B cell (primary cell): Measurements from ENCODE around the gene CCDC192. TPM values are rescaled to one million over a fixed set of nuclear protein-coding genes. Genes with fewer than 3 reads are reported as not detected.

Experiments used
- ATAC-seq: fragments of 200-7000 bp; cut with Tn5 transposase; one replicate; pipeline ENCODE4 v1.10.0; 2021; ENCODE audit warnings: low read depth, mild to moderate bottlenecking, moderate number of reproducible peaks, moderate library complexity
- CTCF ChIA-PET: fragments of 350-600 bp; sonication (Branson Sonifier 250); formaldehyde crosslinking; loops from one replicate; lab custom pipeline; 2021; ENCODE audit warnings: antibody characterized with exemption, inconsistent platforms; lab: Charles Lee
- POLR2A ChIA-PET: fragments of 350-600 bp; sonication (Branson Sonifier 250); formaldehyde crosslinking; loops from one replicate; lab custom pipeline; 2021; ENCODE audit warnings: antibody characterized with exemption; lab: Charles Lee
- DNase-seq: peaks from one replicate; pipeline ENCODE4 v3.0.0; 2013
- H2AFZ ChIP-seq: 2 replicates; pipeline ENCODE4 v1.6.1; 2012; ENCODE audit warnings: mild to moderate bottlenecking, low read depth, low read length; ENCODE audit not compliant: insufficient read depth, poor library complexity, severe bottlenecking
- H3K27ac ChIP-seq, 2 donors: 1 replicate in 1 of 2; 2 replicates in 1 of 2; pipeline ENCODE4 v1.5.1; 2012 to 2013; ENCODE audit warnings: low read length in 2 of 2, mild to moderate bottlenecking in 2 of 2, moderate library complexity in 1 of 2
- H3K27me3 ChIP-seq, 4 experiments: fragments of 200-600 bp in 1 of 4; sonication (generic) in 1 of 4; replicated peaks in 1 of 4; 1 replicate in 2 of 4; 2 replicates in 2 of 4; pipeline versions ENCODE4 v1.6.1 to v1.7.0; 2013 to 2016; ENCODE audit warnings: low read length in 3 of 4, mild to moderate bottlenecking in 2 of 4, mixed read lengths in 1 of 4, moderate library complexity in 1 of 4; ENCODE audit not compliant: insufficient read depth in 4 of 4, control insufficient read depth in 3 of 4; ENCODE audit errors: control extremely low read depth in 1 of 4
- H3K36me3 ChIP-seq, 2 experiments: replicated peaks in 1 of 2; 1 replicate in 1 of 2; 2 replicates in 1 of 2; pipeline versions ENCODE4 v1.6.1 to v1.7.1; 2013; ENCODE audit warnings: low read length in 1 of 2; ENCODE audit not compliant: insufficient read depth in 2 of 2, control insufficient read depth in 1 of 2; ENCODE audit errors: control extremely low read depth in 1 of 2, extremely low read depth in 1 of 2
- H3K4me1 ChIP-seq, 2 donors: fragments of 200-600 bp in 1 of 2; sonication (generic) in 1 of 2; 1 replicate in 1 of 2; 2 replicates in 1 of 2; pipeline versions ENCODE4 v1.5.1 to v1.6.1; 2013 to 2017; ENCODE audit warnings: low read length in 2 of 2; ENCODE audit not compliant: control insufficient read depth in 2 of 2, insufficient read depth in 2 of 2
- H3K4me2 ChIP-seq: replicated peaks from 2 replicates; pipeline ENCODE3; 2012; ENCODE audit warnings: mild to moderate bottlenecking, low read depth, low read length; ENCODE audit not compliant: poor library complexity, severe bottlenecking
- H3K4me3 ChIP-seq, 5 experiments: fragments of 200-600 bp in 1 of 5; sonication (generic) in 1 of 5; 1 replicate in 3 of 5; 2 replicates in 2 of 5; pipeline versions ENCODE4 v1.5.1 to v1.7.0; 2011 to 2016; ENCODE audit warnings: low read length in 4 of 5, mild to moderate bottlenecking in 4 of 5, low read depth in 2 of 5, control low read depth in 1 of 5, moderate library complexity in 1 of 5; ENCODE audit not compliant: insufficient read depth in 1 of 5; ENCODE audit errors: control extremely low read depth in 1 of 5, extremely low read depth in 1 of 5
- H3K79me2 ChIP-seq: fragments of 200-600 bp; sonication (generic); one replicate; pipeline ENCODE4 v1.6.0; 2016; ENCODE audit warnings: low read length; ENCODE audit not compliant: control insufficient read depth, insufficient read depth
- H3K9ac ChIP-seq: fragments of 200-600 bp; sonication (generic); 2 replicates; pipeline ENCODE4 v1.6.1; 2017; ENCODE audit warnings: mild to moderate bottlenecking, low read length, moderate library complexity
- H3K9me3 ChIP-seq, 3 donors: one replicate each; pipeline versions ENCODE4 v1.6.1 to v1.7.1; 2013; ENCODE audit warnings: low read length in 2 of 3; ENCODE audit not compliant: control insufficient read depth in 2 of 3, insufficient read depth in 1 of 3; ENCODE audit errors: control extremely low read depth in 1 of 3
- H4K20me1 ChIP-seq: 2 replicates; pipeline ENCODE4 v1.6.0; 2012; ENCODE audit warnings: mild to moderate bottlenecking, low read length; ENCODE audit not compliant: insufficient read depth, control insufficient read depth, poor library complexity, severe bottlenecking
- H3K27ac Mint-ChIP-seq: one replicate; pipeline ENCODE4 v1.8.0; 2021; ENCODE audit warnings: mixed read lengths
- H3K27me3 Mint-ChIP-seq: one replicate; pipeline ENCODE4 v1.8.0; 2021; ENCODE audit warnings: mixed read lengths
- H3K4me1 Mint-ChIP-seq: one replicate; pipeline ENCODE4 v1.8.0; 2021; ENCODE audit warnings: mixed read lengths
- H3K4me3 Mint-ChIP-seq: one replicate; pipeline ENCODE4 v1.8.0; 2021; ENCODE audit warnings: mixed read lengths
- H3K9me3 Mint-ChIP-seq: one replicate; pipeline ENCODE4 v1.8.0; 2022; ENCODE audit warnings: mixed read lengths; ENCODE audit not compliant: insufficient read depth
- EZH2 ChIP-seq: IDR thresholded peaks from 2 replicates; pipeline ENCODE4 v1.6.1; 2012; ENCODE audit warnings: borderline replicate concordance, low read depth, mild to moderate bottlenecking, moderate library complexity, low read length; ENCODE audit not compliant: insufficient read depth, poor library complexity, severe bottlenecking
- WGBS: methylation state at CpG from one replicate; pipeline ENCODE4 v1.1.5; 2013; ENCODE audit warnings: missing lambda C conversion rate; ENCODE audit not compliant: insufficient coverage; 5-methylcytosine and 5-hydroxymethylcytosine counted together
- intact Hi-C: fragments of 100-400 bp; cut with micrococcal nuclease; formaldehyde crosslinking; loops from one replicate; pipeline ENCODE4 v1.10.0; 2022
- polyA plus RNA-seq: library from polyadenylated mRNA; depleted of rRNA; stranded (reverse); fragments of >200 nt; gene quantifications from 2 replicates; pipeline ENCODE4 v1.2.3, GENCODE V29; 2012
- total RNA-seq, 2 donors: library from RNA; stranded (reverse); fragments of 120-200 nt in 1 of 2; gene quantifications; 1 replicate in 1 of 2; 2 replicates in 1 of 2; pipeline versions ENCODE4 v1.2.3 to v1.2.4, GENCODE V29; 2013 to 2022
- TF ChIP-seq, protein P1 (sequence below): fragments of 200-600 bp; IDR thresholded peaks from one replicate; pipeline ENCODE4 v1.8.0; 2022; ENCODE audit warnings: antibody characterized with exemption, mild to moderate bottlenecking

Gene CCDC192
- total and polyA plus RNA-seq, 2 donors (not counting 1 experiment from before 2014, with no cell fraction given): not detected

DNA sequence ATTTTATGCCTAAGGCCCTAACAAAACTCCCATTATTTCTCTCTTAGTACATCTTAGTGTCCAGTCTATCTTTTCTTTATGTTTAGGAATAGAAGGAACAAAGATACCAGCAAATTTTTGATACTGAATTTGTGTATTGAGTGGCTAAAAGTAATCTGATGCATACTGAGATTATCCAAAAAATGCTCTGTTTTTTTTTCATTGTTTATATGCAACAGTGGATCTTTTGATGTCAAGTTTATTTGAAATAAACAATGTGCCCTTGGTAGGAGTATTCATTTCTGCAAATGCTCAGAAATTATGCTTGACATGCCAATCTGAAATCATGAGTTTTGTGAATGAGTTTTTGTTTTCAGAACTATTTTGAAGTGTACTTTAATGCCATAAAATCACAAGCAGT is 58.7 kb downstream of the CCDC192 start:
- H3K79me2 ChIP-seq: no peaks in the 10 kb centered on the region
- CTCF ChIA-PET: no interaction called here
- TF ChIP-seq, protein P1, sequence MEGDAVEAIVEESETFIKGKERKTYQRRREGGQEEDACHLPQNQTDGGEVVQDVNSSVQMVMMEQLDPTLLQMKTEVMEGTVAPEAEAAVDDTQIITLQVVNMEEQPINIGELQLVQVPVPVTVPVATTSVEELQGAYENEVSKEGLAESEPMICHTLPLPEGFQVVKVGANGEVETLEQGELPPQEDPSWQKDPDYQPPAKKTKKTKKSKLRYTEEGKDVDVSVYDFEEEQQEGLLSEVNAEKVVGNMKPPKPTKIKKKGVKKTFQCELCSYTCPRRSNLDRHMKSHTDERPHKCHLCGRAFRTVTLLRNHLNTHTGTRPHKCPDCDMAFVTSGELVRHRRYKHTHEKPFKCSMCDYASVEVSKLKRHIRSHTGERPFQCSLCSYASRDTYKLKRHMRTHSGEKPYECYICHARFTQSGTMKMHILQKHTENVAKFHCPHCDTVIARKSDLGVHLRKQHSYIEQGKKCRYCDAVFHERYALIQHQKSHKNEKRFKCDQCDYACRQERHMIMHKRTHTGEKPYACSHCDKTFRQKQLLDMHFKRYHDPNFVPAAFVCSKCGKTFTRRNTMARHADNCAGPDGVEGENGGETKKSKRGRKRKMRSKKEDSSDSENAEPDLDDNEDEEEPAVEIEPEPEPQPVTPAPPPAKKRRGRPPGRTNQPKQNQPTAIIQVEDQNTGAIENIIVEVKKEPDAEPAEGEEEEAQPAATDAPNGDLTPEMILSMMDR: no peak
- TF ChIP-seq EZH2: no peak
- no peaks in the 10 kb centered on the region for H3K27me3 Mint-ChIP-seq
- no peak overlapping the region for H3K9ac ChIP-seq
- intact Hi-C loops: no loop called here
- no peak overlapping the region for H3K27ac ChIP-seq
- H3K27me3 ChIP-seq: no peaks in the 10 kb centered on the region
- POLR2A ChIA-PET: no interaction called here
- ATAC-seq: no peak
- H3K36me3 ChIP-seq: no peaks in the 10 kb centered on the region
- H3K4me3 ChIP-seq: no peak overlapping the region
- no peaks in the 10 kb centered on the region for H3K9me3 ChIP-seq
- H3K27ac Mint-ChIP-seq: no peak overlapping the region
- H3K9me3 Mint-ChIP-seq: no peaks in the 10 kb centered on the region
- no peaks in the 10 kb centered on the region for H3K4me1 Mint-ChIP-seq
- no peak overlapping the region for H3K4me2 ChIP-seq
- no peak overlapping the region for H2AFZ ChIP-seq
- no peak for DNase-seq
- H3K4me3 Mint-ChIP-seq: no peak overlapping the region
- H4K20me1 ChIP-seq: no peaks in the 10 kb centered on the region
- no peaks in the 10 kb centered on the region for H3K4me1 ChIP-seq

DNA sequence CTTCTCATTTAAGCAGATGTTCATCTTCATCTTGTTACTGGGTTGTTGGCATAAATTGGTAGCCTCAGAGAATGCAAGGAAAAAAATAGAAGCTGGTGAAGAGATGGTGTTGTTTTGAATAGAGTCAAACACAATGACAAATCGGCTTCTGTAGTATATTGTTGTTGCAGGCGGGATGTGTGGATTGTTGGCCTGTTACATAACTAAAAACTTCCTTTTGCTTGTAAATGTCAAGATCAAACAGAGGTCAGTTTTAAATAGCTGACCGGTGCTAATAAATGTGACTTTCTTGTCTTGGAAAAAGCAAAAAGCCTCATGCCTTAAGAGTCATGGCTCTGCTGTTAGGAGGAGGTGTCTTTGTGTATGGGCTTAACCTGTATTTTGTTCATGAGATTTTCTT is 59.2 kb downstream of the CCDC192 start:
- H2AFZ ChIP-seq: no peak overlapping the region
- H3K27me3 ChIP-seq: no peaks in the 10 kb centered on the region
- H3K36me3 ChIP-seq: no peaks in the 10 kb centered on the region
- no peaks in the 10 kb centered on the region for H4K20me1 ChIP-seq
- Mint-ChIP-seq H3K27me3 (peaks cover 5% of the 10 kb centered on the region), H3K9me3 (no peaks in the 10 kb centered on the region), H3K27ac (no peak overlapping the region), H3K4me1 (no peaks in the 10 kb centered on the region), H3K4me3 (no peak overlapping the region)
- intact Hi-C loops: no loop called here
- ChIA-PET POLR2A (no interaction called here), CTCF (no interaction called here)
- no peaks in the 10 kb centered on the region for H3K9me3 ChIP-seq
- H3K27ac ChIP-seq: no peak overlapping the region
- H3K79me2 ChIP-seq: no peaks in the 10 kb centered on the region
- H3K4me1 ChIP-seq: no peaks in the 10 kb centered on the region
- no peak overlapping the region for H3K9ac ChIP-seq
- no peak overlapping the region for H3K4me2 ChIP-seq
- ATAC-seq (no peak), DNase-seq (no peak)
- 100% methylated on average over 1 of the region's 3 CpGs for WGBS
- TF ChIP-seq, protein P1: no peak
- TF ChIP-seq EZH2: no peak
- H3K4me3 ChIP-seq: no peak overlapping the region
